ENCODE results near the gene RBPJ.

DNA sequence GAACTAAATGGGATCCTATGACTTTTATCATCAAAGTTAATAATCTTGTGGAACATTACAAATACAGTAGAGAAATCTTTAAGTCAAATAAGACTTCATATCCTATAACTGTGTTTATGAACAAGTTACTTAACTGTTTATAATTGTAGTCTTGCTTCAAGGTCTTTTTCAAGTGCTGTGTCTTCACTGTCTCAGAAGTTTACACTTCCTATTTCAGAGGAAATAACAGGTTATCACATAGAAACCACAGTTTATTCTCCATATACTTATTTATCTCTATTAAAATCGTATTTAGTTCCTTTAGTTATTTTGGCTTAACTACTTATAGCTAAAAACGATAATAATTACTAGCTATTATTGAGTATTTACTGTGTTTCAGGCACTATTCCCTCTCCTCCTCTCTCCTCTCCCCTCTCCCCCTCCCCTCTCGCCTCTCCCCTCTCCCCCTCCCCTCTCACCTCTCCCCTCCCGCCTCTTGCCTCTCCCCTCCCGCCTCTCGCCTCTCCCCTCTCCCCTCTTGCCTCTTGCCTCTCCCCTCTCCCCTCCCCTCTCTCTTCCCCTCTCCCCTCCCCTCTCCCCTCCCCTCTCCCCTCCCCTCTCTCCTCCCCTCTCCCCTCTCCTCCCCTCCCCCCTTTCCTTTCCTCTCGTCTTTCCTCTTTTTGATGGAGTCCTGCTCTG is 63.7 kb downstream of the RBPJ start:
- TF ChIP-seq, protein P1, sequence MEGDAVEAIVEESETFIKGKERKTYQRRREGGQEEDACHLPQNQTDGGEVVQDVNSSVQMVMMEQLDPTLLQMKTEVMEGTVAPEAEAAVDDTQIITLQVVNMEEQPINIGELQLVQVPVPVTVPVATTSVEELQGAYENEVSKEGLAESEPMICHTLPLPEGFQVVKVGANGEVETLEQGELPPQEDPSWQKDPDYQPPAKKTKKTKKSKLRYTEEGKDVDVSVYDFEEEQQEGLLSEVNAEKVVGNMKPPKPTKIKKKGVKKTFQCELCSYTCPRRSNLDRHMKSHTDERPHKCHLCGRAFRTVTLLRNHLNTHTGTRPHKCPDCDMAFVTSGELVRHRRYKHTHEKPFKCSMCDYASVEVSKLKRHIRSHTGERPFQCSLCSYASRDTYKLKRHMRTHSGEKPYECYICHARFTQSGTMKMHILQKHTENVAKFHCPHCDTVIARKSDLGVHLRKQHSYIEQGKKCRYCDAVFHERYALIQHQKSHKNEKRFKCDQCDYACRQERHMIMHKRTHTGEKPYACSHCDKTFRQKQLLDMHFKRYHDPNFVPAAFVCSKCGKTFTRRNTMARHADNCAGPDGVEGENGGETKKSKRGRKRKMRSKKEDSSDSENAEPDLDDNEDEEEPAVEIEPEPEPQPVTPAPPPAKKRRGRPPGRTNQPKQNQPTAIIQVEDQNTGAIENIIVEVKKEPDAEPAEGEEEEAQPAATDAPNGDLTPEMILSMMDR (IDR thresholded peaks at IDR 0.05): no peak
- no peak for TF ChIP-seq POLR2A (IDR thresholded peaks at IDR 0.05)

Measured in esophagus squamous epithelium (tissue), 4 donors.